HG03575 (cell line): Measurements from ENCODE around the gene MOV10L1.
"Not testable (repeated sequence)": the region's sequence is repeated elsewhere in the genome, so short reads cannot be mapped to it uniquely, and the experiment has no call there.

Experiments
- ATAC-seq: cut with Tn5 transposase; IDR thresholded peaks from one replicate; pipeline ENCODE4 v1.9.1; 2021; ENCODE audit not compliant: unreplicated experiment, insufficient number of reproducible peaks, low FRiP score; ENCODE audit errors: extremely low read depth

MOV10L1 gene

GRCh38 chr22:50074551-50075530 lies 15.0 kb upstream of the MOV10L1 start:
- ATAC-seq, result no peak

DNA sequence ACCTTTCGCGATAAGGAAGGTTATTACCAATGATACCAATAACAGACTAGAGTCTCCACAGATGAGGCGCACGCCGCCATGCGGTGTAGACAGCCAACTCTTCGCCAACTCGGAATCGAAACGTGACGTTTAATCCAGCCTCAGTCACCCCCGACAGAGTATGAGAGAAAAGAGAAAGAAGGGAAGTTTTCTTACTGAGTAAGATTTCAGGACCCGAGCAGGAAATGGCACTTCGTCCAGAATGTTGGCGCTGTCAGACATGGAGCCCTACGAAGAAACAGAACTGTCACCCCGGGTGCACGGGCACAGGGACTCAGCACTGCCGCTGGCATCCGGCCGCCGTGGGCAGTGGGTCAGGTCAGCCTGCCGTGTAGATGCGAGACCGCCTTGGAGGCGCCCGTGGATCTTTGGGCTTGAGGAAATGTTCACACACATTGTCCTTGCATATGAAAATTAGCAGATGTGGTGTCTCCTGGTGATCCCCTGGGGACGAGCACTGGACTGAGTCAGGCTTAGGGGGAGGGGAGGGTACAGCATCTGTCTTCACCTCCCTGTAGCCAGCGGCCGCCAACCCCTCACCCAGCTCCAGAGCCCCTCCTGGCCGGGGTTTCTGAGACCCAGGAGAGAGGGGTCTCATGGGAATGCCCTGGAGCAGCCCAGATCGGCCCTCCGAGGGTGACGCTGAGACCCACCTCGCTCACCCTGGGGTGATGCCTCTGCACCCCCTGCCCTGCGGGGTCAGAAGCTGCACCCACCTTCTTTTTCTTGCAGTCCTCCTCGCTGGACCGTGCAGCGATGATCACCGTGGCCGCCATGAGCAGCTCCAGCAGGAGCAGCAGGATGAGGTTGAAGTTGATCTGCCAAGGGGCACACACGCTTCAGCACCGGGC lies 12.9 kb upstream of the MOV10L1 start:
- no peak for ATAC-seq

DNA sequence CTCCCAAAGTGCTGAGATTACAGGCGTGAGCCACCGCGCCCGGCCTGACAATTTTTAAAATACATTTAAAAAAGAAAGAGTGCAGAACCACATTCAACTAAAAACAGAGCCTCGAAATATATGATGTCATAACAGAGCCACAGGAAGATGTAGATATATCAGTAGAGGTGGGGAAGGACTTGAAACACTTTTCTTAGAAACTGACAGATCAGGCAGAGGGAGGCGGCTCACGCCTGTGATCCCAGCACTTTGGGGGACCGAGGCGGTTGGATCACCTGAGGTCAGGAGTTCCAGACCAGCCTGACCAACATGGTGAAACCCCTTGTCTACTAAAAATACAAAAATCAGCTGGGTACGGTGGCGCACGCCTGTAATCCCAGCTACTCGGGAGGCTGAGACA lies 11.6 kb upstream of the MOV10L1 start:
- no peak for ATAC-seq

- ATAC-seq, result no peak
Observed at GRCh38 chr22:50078761-50079160, 11.0 kb upstream of the MOV10L1 start.

GRCh38 chr22:50080077-50080465 lies 9.7 kb upstream of the MOV10L1 start:
- ATAC-seq, result no peak

DNA sequence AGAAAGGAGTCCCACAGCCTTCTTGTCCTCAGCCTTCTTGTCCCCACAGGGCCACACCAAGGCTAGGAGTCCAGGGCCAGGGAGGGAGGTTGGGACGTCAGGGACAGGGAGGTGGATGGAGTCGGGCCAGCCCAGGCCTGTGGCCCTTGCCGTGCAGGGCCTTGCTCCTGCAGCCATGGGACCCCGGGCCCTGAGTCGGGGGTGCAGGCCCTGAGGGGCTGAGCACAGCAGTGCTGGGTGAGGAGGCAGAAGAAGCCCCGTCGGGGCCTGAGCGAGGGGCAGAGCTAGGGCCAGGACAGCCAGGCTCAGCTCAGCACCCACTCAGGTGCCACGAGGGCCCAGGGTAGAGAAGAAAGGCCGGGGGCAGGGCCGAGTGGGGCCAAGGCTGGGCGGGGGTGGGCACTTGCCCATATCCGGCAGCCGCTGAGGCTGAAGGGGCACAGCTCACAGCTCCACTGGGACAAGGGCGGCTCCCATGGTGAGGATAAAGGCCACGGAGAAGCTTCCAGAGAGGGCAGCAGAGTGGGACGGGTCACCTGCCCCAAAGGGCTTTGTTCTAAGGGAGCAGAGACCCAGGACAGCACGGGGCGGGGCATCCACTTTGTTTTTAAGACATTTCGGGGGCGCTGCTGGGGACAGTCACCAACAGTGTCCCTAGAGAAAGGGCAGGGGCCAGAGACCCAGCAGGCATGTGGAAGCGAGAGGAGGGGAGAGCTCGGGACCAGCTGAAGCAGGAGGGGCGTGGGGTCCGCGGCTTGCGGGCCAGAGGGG lies 8.2 kb upstream of the MOV10L1 start:
- ATAC-seq, result no peak

GRCh38 chr22:50082197-50082715 lies 7.5 kb upstream of the MOV10L1 start:
- no peak for ATAC-seq

GRCh38 chr22:50082961-50083461 lies 6.8 kb upstream of the MOV10L1 start:
- no peak for ATAC-seq

GRCh38 chr22:50083462-50084079 lies 6.2 kb upstream of the MOV10L1 start:
- no peak for ATAC-seq

GRCh38 chr22:50084080-50084477 lies 5.7 kb upstream of the MOV10L1 start:
- no peak for ATAC-seq

GRCh38 chr22:50084614-50085021 lies 5.2 kb upstream of the MOV10L1 start:
- no peak for ATAC-seq

DNA sequence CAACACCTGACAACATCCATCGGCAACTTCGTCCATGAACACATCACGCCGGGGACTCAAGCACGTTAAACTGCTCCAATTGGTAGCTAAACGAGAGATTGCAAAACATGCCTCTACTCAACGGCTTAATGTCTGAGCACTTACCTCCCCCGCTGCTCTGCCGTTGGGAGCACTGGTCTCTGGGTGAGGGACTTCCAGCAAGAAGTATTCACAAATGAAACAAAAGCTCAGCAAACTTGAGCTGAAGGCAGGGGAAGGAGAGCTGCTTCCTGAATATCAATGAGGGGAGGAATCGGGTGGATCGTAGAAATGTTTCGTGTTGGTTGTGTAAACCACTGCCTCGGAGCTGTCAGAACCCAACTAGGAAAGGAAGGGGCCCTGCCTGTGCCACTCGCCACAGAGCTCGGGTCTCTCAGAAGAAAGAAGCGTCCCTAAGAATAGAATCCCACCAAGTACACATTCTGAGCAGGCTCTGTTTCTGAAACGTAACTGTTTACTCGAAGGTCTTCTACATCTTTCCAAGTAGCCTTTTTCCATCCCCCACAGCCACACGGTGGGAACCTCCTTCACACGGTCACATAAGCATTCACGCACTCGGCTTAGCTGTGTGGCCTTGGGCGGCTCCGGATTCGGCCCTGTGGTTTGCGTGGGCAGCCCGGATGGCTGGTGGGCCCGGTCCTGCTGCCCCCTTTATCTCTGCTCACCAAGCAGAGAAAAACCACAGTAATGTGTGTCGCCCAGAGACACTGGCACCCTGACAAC lies 4.4 kb upstream of the MOV10L1 start, which contains the start of gene MLC1:
MLC1 (minus strand) TSS at position 216 of the 762 bp plus-strand sequence. CDS start 524 bp downstream, outside the sequence.
- no peak for ATAC-seq

DNA sequence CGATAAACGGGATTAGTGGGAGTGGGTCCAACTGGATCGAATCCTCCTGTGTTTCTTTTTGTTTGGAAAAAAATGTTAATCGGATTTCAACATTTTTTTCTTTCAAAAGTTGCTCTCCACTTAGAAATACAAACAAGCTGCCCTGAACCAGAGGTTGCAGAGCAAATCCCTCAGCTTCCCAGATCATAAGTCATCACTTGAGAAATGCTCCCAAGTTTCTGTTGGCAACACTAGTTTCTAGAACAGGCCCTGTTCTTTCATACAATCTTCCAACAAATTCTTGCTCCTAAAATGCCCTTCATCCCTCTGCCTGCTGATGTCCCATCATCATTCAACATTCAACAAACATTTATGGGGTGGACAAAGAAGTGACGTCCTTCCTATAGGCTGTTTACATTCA lies 3.3 kb upstream of the MOV10L1 start:
- no peak for ATAC-seq

DNA sequence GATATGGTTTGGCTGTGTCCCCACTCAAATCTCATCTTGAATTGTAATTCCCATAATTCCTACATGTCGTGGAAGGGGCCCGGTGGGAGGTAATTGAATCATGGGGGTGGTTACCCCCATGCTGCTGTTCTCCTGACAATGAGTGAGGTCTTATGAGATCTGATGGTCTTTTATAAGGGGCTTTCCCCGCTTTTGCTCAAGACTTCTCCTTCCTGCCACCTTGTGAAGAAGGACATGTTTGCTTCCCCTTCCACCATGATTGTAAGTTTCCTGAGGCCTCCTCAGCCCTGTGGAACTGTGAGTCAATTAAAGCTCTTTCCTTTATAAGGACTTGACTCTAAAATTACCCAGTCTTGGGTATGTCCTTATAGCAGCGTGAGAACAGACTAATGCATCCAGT lies 2.8 kb upstream of the MOV10L1 start:
- not testable (repeated sequence) for ATAC-seq

- ATAC-seq, result no peak
Observed at GRCh38 chr22:50087646-50088045, 2.2 kb upstream of the MOV10L1 start.

GRCh38 chr22:50088096-50088495 lies 1.7 kb upstream of the MOV10L1 start:
- ATAC-seq, result no peak

GRCh38 chr22:50089231-50089630 lies 575 bp upstream of the MOV10L1 start:
- no peak for ATAC-seq

DNA sequence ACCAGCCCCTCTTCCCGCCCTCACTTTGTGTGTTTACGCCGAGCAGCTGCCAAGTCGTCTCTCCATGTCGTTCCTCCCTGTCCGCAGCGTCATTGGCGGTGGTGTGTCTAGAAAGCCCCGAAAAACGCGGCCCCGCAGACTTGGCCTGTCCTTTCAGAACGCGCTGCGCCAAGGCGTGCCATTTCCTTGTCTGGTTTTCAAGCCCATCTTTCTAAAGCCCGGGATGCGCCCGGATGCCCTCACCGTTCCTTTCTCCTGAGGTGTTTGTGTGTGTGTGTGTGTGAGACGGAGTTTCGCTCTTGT lies 557 bp downstream of the MOV10L1 start:
- ATAC-seq, result no peak
